Upper lobe of right lung (tissue), 1 donor: ENCODE measurements around the gene BRCA2. TPM values are rescaled to one million over a fixed set of nuclear protein-coding genes. Genes with fewer than 3 reads are reported as not detected.

ENCODE experiments used
- ATAC-seq: fragments of 200-7000 bp; cut with Tn5 transposase; one replicate; pipeline ENCODE4 v1.9.1; 2020; ENCODE audit warnings: mild to moderate bottlenecking, moderate library complexity
- DNase-seq: peaks from one replicate; pipeline ENCODE4 v3.0.0-alpha.2; 2020
- H3K27ac ChIP-seq: fragments of 200-600 bp; one replicate; pipeline ENCODE4 v1.8.0; 2022
- H3K27me3 ChIP-seq: fragments of 200-600 bp; one replicate; pipeline ENCODE4 v1.8.0; 2022; ENCODE audit warnings: mild to moderate bottlenecking
- H3K36me3 ChIP-seq: fragments of 200-600 bp; one replicate; pipeline ENCODE4 v1.8.0; 2022
- H3K4me1 ChIP-seq: fragments of 200-600 bp; one replicate; pipeline ENCODE4 v1.8.0; 2022
- H3K4me3 ChIP-seq: fragments of 200-600 bp; one replicate; pipeline ENCODE4 v1.8.0; 2022; ENCODE audit warnings: mild to moderate bottlenecking
- H3K9me3 ChIP-seq: fragments of 200-600 bp; one replicate; pipeline ENCODE4 v1.8.0; 2022
- CTCF ChIP-seq: fragments of 200-600 bp; IDR thresholded peaks from one replicate; pipeline ENCODE4 v1.8.0; 2022; ENCODE audit warnings: antibody characterized with exemption
- intact Hi-C: fragments of 100-400 bp; cut with DNase I; formaldehyde crosslinking; loops from one replicate; pipeline ENCODE4 v1.11.0; 2022
- total RNA-seq: library from RNA; stranded (reverse); fragmentation: NEBNext Ultra II Directional; extraction: Animal tissue kit (Norgen Biotek cat#: 25700); gene quantifications from one replicate; pipeline ENCODE4 v1.2.1, GENCODE V29; 2021
- donor health status: DM: no; HTN: yes; CAD: no; lungs with severe emphysema.

BRCA2 gene
- total RNA-seq, 1 donor from 2014 or later, result 3.6 TPM

GRCh38 chr13:32417995-32418394 lies 102.7 kb downstream of the BRCA2 start:
- Histone ChIP-seq H3K9me3 (peaks cover 5% of the 10 kb centered on the region), H3K4me3 (no peak overlapping the region), H3K27ac (no peak overlapping the region), H3K27me3 (no peaks in the 10 kb centered on the region), H3K4me1 (no peaks in the 10 kb centered on the region), H3K36me3 (no peaks in the 10 kb centered on the region)
- intact Hi-C loops, result no loop called here
- DNase-seq (no peak), ATAC-seq (no peak)
- no peak for TF ChIP-seq CTCF

GRCh38 chr13:32419862-32420261 lies 104.6 kb downstream of the BRCA2 start:
- intact Hi-C loops, result no loop called here
- no peak for TF ChIP-seq CTCF
- ATAC-seq (no peak), DNase-seq (no peak)
- no peaks in the 10 kb centered on the region for H3K27me3 ChIP-seq
- H3K36me3 ChIP-seq, result no peaks in the 10 kb centered on the region
- no peak overlapping the region for H3K4me3 ChIP-seq
- peaks cover 5% of the 10 kb centered on the region for H3K9me3 ChIP-seq
- no peak overlapping the region for H3K27ac ChIP-seq
- no peaks in the 10 kb centered on the region for H3K4me1 ChIP-seq

- peaks cover 16% of the 10 kb centered on the region for H3K4me1 ChIP-seq
- no peak overlapping the region for H3K27ac ChIP-seq
- H3K4me3 ChIP-seq, result no peak overlapping the region
- TF ChIP-seq CTCF, result no peak
- H3K27me3 ChIP-seq, result no peaks in the 10 kb centered on the region
- intact Hi-C loops, result no loop called here
- no peaks in the 10 kb centered on the region for H3K36me3 ChIP-seq
- ATAC-seq, result no peak
- H3K9me3 ChIP-seq, result peaks cover 5% of the 10 kb centered on the region
- no peak for DNase-seq
These were observed 108.3 kb downstream of the BRCA2 start for GRCh38 chr13:32423592-32423991.

GRCh38 chr13:32425158-32425557 lies 109.8 kb downstream of the BRCA2 start:
- DNase-seq (no peak), ATAC-seq (no peak)
- TF ChIP-seq CTCF, result no peak
- H3K36me3 ChIP-seq, result no peaks in the 10 kb centered on the region
- no peaks in the 10 kb centered on the region for H3K27me3 ChIP-seq
- H3K9me3 ChIP-seq, result no peaks in the 10 kb centered on the region
- H3K4me1 ChIP-seq, result peaks cover 25% of the 10 kb centered on the region
- intact Hi-C loops, result no loop called here
- no peak overlapping the region for H3K4me3 ChIP-seq
- peak overlapping the region; percentile 92 for H3K27ac ChIP-seq

DNA sequence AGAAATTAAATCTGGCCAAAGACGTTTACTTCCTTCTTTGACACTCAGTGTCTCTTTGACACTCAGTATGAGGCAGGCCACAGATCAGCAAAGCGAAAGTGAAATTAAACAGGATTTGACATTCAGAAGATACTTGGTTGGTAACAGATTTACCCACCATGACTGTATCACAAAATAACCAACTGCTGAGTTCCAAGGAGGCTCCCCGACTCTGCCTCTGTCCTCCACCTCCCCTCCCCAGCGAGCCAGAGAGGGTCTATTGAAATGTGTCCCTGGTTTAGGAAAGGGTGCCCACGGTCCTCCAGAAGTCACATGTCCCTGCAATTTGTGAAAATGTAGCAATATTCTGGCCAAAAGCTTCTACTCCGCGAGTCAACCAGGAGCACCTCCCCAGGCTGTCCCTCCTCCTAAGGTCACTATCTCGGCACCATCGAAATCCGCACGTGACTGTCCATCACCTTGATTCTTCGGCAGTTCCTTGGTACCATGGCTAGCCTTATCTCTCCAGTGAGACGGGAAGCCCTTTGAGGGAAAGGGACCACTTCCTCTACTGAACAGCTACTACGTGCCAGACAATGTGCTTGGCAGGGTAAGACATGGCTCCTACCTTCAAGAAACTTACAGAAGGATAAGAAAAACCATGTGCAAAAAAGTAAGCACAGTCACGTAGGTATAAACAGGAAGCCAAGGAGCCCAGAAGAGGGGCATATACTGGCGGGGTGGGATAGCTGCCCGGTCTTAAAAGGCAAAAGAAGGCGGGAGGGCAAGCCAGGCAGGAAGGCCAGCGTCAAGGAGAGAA lies 111.1 kb downstream of the BRCA2 start:
- no peak for TF ChIP-seq CTCF
- H3K36me3 ChIP-seq, result no peaks in the 10 kb centered on the region
- intact Hi-C loops, result no loop called here
- H3K4me3 ChIP-seq, result peak overlapping the region; percentile 90
- H3K9me3 ChIP-seq, result no peaks in the 10 kb centered on the region
- no peak for DNase-seq
- H3K4me1 ChIP-seq, result peaks cover 25% of the 10 kb centered on the region
- ATAC-seq, result peak; percentile 25
- H3K27me3 ChIP-seq, result no peaks in the 10 kb centered on the region
- peak overlapping the region; percentile 92 for H3K27ac ChIP-seq
